Head of caudate nucleus (tissue), 42 donors: ENCODE results near the gene ARHGAP18.

Source experiments
- DNase-seq, 42 donors: peaks; one replicate each; pipeline versions ENCODE4 v3.0.0 to v3.0.0-alpha.2; 2020 to 2021; ENCODE audit warnings: mixed read lengths in 7 of 42
- intact Hi-C: fragments of 100-400 bp; cut with DNase I; formaldehyde crosslinking; loops from one replicate; pipeline ENCODE4 v1.15.0; 2022

Gene ARHGAP18

DNA sequence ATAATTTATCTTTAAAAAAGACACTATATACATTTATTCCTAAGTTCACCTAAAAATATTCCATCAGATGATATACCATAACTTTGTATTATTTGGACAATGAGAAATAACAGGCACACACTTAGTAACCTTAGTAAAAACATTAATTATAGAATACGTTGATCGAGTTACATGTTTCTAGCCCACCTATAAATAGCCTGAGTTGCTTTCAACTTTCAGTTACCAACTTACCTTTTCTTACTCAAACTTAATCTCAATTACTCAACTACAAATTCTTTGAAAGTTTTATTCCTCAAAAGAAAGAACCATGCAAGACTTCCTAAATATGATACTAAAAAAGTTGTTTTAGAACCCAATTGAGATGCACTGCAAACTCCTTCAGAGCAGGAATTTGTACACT lies 12.2 kb downstream of the ARHGAP18 start:
- intact Hi-C loops: no loop called here
- no peak for DNase-seq

DNA sequence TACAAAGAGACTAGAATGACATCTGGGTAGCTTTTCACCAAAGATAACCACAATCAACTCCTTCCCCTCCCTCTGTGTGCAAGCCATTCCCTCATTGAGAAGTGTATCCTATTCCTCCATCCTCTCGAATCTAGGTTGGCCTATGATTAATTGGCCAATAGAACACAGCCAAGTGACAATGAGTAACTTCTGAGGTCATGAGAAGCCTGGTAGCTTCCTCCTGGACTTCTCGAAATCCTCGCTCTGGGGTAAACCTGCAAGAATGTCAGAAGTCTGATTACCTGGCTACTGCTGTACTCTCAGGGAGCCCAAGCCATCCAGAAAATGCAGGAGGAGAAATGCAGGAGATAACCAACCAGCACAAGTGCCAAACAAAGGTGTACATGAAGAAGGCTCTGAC lies 13.1 kb downstream of the ARHGAP18 start:
- intact Hi-C loops: no loop called here
- DNase-seq: no peak

DNA sequence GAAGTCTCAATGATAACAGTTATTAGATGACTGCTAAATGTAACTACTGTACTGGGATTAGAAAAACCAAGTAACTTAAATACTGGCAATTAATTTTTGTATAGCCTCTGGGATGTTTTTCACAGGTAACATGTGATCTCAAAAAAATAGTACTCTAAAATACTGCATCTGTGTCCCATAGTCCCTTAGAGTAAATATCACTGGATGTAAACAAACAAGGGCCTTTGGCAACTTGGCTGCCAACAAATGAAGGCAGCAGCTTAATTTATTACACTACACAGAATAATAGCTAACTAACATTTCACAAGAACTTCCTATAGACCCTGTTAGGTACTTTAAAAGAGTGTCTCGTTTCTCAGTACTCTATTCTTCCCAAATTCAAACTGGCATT lies 14.0 kb downstream of the ARHGAP18 start:
- intact Hi-C loops: no loop called here
- no peak for DNase-seq

DNA sequence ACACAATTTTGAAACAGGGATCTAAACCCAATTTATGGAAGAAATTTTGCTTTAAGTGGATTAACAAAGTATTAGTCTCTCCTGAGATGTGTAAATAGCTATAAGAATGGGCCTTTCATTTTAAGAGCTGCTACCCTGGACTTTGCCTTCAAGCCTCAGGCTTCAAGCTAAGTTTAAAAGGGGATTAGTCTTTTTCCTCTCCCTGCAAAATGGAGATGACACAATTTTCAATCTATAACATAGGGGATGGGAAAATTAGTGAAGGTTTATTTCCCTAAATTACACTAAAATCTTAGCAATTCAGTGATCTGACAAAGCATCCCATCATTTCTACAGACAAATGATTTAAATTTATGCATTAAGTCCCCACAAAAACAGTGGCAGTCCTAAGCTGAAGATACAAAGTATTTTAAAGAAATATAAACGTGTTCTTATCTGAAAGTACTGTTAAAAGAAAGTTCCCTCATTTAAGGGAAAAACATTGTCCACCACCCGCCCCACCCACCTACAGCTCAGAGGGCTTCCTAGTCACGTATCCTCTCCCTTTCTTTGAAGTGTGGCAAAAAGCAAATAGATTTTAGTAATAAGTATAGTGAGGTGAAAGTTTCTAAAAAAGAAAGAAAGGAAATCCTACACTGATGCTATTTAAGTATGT lies 14.5 kb downstream of the ARHGAP18 start:
- intact Hi-C loops: no loop called here

DNA sequence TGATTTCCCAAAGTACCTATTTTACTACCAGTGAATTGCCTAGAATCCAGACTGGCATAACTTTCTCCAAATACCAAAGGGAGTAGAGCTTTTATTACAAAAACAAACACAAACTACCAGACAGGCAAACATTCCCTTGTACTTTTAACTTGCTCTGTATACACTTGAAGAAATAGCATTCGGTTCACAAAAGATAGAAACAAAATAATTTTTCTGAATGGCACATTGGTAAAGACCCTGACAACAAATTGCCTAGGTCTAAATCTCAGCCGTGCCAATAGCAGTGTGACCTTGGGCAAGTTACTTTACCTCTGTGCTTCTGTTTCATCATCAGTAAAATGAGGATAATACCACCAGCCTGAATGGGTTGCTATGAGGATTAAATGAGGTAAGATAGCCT lies 15.9 kb downstream of the ARHGAP18 start:
- intact Hi-C loops: no loop called here
- DNase-seq: no peak

More for the DNA sequence above, 14.5 kb downstream of the ARHGAP18 start:
- DNase-seq: no peak

DNA sequence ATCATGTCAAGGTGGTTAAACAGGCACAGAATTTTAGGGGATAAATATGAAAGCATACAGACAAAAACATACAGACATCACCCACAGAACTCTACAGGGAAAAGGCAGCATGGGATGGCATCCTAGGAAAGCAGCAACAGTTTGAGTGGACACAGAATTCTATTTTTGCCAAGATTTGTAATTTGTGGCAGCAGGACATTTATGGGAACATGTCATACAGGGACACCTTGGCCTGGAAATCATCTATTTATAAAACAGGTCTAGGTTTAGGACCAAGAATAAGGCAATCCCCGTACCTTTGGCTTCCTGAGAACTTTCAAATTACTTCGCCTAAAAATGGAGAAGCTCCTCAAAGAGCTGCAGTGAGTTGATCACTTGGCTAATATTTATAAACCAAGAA lies 17.5 kb downstream of the ARHGAP18 start:
- intact Hi-C loops: no loop called here
- no peak for DNase-seq

DNA sequence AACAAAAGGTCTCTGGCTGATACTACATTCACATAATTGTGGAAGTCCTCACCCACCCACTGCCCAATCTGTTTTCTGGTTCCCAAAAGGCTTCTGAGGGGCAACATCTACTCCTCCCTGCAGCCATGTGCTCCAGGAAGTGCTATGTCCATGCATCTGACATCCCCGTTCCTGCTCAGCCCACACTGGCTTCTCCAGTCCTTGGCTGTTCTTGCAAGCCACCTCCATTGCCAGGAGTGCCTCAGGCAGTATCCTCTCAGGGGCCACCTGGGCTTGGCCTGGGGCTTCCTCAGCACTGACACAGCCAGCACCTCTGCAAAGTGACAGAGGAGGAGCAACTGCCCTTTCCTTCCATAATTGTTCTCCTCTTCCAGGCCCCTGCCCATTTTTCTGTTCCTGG lies 18.3 kb downstream of the ARHGAP18 start:
- no peak for DNase-seq

DNA sequence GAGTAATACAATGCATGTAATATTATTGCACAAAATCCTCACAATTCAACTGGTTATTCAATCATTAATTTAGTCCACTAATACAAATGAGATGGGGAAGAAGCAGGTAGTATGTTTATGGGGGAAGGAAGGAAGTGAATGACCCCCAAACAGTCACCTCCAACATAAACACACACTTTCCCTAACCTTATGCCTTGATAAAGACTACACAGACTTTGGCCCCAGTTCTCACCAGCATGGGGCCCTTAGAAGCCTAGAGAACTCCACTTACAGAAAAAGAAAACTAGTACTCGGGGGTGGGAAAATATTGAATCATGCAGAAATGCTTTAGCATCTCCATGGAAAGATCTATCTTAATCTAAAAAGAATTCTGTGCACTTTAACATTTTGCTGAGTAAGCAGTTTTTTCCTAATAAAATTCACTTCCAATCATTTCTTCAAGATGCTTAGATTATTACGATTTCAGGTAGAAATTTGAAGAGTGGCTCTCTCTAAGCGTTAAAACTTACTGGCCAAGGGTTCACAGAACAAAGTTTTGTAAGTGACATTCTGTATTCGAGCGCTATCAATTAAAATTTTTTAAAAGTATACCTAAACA lies 18.8 kb downstream of the ARHGAP18 start:
- DNase-seq: no peak
- intact Hi-C loops: no loop called here

More for the DNA sequence above, 18.3 kb downstream of the ARHGAP18 start:
- intact Hi-C loops: no loop called here

DNA sequence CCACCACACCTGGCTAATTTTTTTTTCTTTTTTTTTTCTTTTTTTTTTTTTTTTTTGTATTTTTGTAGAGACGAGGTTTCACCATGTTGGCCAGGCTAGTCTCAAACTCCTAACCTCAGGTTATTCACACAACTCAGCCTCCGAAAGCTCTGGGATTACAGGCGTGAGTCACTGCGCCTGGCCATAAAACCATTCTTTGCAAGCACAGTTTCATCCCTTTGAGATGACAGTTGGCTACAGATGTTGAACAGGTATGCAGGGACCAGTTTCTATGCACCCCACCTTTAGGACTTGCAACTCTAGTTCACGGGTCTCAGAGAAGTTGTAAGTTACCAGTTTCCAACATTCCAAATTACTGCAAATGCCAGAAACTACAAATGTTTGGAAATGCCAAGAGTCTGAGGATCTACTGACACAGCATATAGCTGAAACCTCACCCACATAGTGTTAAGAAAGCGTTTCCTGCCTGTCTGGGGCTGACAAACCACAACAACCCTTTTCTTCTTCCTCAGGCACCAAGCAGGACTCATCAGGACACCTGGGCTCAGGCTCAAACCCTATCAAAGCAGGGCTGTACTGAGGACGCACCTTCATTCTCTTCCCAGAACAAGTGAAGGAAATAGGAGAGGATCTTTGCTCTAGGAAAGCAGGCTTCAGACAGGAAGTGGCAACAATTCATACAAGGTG lies 22.9 kb downstream of the ARHGAP18 start:
- DNase-seq: peak in 2 of 42 donors; percentile 10 to 16
- intact Hi-C loops: no loop called here

DNA sequence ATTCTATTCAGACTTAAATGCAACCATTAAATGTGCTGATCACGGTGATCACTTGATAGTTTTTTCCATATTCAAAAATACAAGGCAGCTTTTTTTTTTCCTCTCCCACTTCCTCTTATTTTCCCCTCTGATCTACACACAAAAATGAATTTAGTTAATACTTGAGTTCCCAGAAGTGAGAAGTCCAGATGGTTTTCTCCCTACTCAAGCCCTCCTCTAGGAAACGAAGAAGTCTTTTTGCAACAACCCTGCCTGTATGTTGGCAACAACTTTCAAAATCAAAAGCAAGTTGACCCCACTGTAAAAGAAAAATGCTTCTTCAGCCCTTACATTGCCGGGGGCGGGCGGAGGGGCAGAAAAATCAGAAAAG lies 24.3 kb downstream of the ARHGAP18 start:
- intact Hi-C loops: no loop called here
- DNase-seq: no peak

DNA sequence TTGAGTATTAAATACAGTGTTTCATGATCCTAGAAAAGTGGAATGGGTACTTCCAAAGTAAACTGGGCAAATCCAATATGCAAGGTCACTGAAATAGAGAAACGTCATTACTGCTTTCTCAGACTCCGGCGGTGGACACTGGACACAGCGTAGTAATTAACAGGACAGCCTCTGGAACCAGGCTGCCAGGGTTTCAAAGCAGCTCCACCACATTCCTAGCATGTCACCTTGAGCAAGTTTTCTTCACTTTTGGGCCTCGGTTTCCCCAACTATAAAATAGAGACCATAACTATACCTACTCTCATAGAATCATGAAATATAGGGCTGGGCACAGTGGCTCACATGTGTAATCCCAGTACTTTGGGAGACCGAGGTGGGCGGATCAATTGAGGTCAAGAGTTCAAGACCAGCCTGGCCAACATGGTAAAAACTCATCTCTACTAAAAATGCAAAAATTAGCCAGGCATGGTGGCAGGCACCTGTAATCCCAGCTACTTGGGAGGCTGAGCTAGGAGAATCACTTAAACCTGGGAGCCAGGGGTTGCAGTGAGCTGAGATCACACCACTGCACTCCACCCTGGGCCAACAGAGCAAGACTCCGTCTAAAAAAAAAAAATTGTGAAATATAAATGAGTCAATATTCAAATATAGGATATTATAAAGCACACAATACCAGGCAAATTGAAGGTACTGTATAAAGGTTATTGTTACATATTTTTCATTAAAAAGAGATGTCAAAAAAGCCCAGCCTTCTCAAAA lies 24.9 kb downstream of the ARHGAP18 start:
- no peak for DNase-seq
- intact Hi-C loops: no loop called here

DNA sequence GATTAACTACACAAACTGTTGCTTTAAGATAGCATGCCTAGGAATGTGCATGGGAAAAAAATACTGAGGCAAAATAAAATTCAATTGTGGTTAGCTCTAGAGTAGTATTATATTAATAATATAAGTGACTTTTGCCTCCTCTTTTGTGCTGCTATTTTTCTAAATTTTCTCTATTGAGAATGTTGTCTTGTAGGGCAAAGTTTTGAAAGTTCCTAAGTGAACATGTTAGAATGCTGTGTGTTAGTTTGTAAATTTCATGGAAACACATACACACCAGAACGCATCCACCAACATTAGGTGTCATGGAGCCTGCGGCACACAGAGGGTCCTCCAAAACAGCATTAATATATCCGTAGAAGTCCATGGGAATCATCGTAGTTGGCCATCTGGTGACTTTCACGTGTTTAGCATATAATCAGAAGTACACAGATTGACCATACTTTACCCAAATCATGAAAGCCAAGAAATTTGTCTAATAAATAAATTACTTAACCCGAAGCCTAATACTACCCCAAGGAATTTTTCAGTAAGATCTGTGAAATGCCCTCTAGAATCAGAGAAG lies 25.6 kb downstream of the ARHGAP18 start:
- intact Hi-C loops: no loop called here

DNA sequence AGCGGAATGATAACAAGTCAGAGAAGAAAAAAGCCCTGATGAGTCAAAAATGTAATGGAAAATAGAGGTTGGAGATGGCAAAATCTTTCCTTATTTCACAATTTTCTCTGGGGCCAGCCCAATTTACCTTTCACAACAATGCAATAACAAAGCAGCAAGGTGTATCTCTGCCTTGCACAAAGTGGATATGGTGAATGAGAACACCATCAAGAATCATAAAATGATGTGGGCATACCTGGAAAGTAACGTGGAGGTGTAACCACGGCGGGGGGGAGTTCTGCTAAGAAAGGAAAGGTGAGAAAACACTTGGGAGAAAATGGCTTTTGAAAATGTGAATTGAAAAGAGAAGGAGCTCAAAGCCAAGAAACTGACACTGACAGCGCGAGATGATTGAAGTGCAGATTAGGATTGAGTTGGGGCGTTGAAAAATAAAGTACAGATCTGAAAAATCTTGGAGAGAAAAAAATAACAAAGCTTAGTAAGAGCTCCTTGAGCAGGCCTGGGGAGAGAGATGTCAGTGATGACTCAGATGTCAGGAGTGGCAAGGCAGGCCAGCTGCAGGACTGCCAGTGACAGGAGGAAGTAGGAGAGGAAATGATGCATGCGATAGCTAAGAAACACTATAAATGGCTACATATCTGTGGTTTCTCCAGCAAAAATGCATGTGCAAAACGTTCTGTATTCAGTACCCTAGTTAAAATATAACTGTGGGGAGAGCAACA lies 26.2 kb downstream of the ARHGAP18 start:
- intact Hi-C loops: no loop called here
- DNase-seq: peak in 34 of 42 donors; percentile 14 to 78 (median 48)

More for the DNA sequence above, 25.6 kb downstream of the ARHGAP18 start:
- DNase-seq: no peak

DNA sequence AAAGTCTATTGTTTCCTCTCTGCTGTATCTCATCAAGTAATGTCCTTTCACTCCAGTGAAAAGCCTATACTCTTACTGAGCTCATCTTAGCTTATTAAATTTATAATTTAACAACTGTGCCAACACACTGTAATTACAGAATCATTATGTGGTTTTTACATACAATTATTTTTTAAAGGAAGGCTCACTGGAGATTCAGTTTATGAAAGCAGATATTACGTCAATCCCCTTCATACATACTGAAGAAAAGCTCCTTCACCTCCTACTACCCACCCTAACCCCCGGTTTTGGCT lies 28.1 kb downstream of the ARHGAP18 start:
- no peak for DNase-seq
- intact Hi-C loops: no loop called here

DNA sequence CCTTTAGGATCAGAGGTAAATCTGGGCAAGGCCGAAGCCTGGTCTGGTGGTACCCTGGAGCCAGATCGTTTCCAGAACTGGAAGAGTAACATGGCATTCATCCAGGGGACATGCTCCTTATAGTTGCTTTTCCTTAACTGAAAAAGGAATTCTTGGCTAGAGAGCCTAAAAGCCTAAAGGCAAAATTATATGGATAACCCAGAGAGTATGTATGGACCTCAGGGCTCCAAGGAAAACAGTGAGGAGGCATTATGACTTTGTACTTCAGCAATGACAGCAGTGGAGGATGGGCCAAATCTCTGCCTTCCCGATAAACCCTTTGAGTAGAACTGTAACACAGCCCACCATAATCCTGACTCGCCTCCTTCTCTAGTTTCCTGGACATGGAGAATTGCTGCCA lies 29.3 kb downstream of the ARHGAP18 start:
- no peak for DNase-seq
- intact Hi-C loops: no loop called here

DNA sequence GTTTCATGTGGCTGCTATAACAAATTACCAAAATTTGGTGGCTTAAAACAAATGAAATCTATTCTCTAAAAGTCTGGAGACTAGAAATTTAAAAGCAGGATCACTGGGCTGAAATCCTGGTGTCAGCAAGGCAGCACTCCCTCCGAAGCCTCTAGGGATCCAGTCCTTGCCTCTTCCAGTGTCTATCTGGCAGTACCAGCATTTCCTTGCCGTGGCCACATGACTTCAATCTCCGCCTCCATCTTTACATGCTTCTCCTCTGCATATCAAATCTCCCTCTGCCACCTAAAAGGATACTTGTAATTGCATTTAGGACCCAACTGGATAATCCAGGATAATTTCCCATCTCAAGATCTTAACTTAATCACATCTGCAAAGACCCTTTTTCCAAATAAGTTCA lies 30.2 kb downstream of the ARHGAP18 start:
- no peak for DNase-seq
- intact Hi-C loops: no loop called here

DNA sequence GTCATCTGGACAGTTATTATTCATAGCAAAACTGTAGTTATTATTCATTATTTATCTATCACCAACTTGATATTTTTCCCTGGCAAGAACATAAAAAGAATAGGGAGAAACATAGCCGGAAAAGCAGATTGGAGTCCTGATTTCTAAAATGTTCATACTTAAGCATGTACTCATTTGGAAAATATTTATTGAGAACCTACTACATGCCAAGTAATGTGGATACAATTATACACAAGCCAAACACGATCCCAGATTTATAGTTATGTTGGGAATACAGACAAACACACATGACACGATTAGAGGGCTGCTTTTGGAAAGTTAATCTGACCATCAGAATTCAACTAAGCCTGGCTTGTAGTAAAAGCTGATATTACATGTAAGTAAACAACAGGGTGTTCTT lies 30.7 kb downstream of the ARHGAP18 start:
- intact Hi-C loops: no loop called here
- DNase-seq: no peak

DNA sequence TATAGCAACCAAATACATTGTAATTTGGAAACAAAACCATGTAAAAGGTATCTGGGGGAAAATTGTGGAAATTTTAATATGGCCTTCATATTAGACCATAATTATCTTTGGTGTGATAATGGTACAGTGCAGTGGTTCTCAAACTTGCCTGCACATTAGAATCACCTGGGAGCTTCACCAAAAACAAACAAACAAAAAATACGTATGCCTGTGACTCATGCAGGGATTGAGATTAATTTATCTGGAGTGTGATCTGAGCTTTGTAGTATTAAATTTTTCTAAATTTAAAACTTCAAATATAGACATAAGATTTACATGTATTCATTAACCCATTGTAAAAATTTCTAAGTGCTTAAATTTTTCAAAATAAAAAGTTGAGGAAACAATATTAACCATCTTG lies 31.5 kb downstream of the ARHGAP18 start:
- intact Hi-C loops: no loop called here
- no peak for DNase-seq

DNA sequence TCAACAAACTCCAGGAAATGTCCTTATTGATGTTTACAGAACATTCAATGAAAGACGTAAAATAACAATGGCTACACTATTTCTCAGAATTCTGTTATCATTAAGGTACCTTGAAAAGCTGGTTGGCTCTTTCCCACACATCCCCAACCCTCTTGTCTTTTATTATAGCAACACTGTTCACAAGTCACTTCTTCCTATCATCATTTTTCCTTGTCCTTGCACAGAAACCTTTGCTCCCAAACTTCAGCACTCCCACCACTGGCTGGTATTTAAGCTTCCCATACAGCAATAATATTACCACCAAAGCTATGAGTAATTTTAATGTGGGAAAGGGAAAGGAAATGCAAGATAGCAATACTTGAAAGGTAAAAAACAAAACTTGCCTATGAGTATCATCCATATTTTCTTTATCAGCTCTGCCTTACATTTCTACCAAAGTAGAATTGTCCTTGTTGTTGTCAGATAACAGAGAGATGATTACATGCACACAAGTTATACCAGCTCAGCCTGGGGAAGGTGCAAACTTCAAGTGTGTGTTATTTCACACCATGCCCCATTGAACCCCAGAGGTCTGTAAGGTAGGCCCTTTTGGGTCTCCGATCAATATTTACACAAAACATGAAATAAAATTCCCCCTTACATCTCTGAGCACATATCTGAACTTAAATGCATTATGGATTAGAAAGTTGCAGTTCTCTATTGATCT lies 32.2 kb downstream of the ARHGAP18 start:
- intact Hi-C loops: no loop called here
- no peak for DNase-seq
